OCI-LY3 (cell line): ENCODE measurements around the gene RBFOX1.

ENCODE experiments used
- H2AFZ ChIP-seq: fragments of 200-600, 300-600 bp; shearing (Covaris generic); 2 replicates; pipeline ENCODE4 v1.6.0; 2014; ENCODE audit warnings: antibody characterized with exemption, low read depth, low read length
- H3K27ac ChIP-seq: fragments of 200-600, 300-600 bp; sonication (generic); 2 replicates; pipeline ENCODE4 v1.5.1; 2014; ENCODE audit warnings: mild to moderate bottlenecking, low read length, moderate library complexity, mixed read lengths
- H3K27me3 ChIP-seq: fragments of 200-600, 300-600 bp; sonication (generic); 2 replicates; pipeline ENCODE4 v1.6.1; 2014; ENCODE audit warnings: low read depth, low read length, mixed read lengths
- H3K36me3 ChIP-seq: fragments of 200-600, 300-600 bp; sonication (generic); replicated peaks from 2 replicates; pipeline ENCODE3; 2014; ENCODE audit warnings: low read depth, low read length, mixed read lengths
- H3K4me1 ChIP-seq: fragments of 300-600, 200-600 bp; sonication (generic); 2 replicates; pipeline ENCODE4 v1.6.1; 2014; ENCODE audit warnings: low read length, mixed read lengths
- H3K4me2 ChIP-seq: fragments of 200-600, 300-600 bp; sonication (generic); 2 replicates; pipeline ENCODE4 v1.6.1; 2014; ENCODE audit warnings: low read length, mixed read lengths
- H3K4me3 ChIP-seq: fragments of 300-600, 200-600 bp; sonication (generic); 2 replicates; pipeline ENCODE4 v1.5.1; 2014; ENCODE audit warnings: antibody characterized with exemption, mild to moderate bottlenecking, low read length, moderate library complexity
- H3K79me2 ChIP-seq: fragments of 300-600, 200-600 bp; shearing (Covaris generic); 2 replicates; pipeline ENCODE4 v1.6.1; 2014; ENCODE audit warnings: mild to moderate bottlenecking, low read length, mixed read lengths
- H3K9ac ChIP-seq: fragments of 300-600, 200-600 bp; shearing (Covaris generic); 2 replicates; pipeline ENCODE4 v1.6.0; 2014; ENCODE audit warnings: mild to moderate bottlenecking, low read length, moderate library complexity
- H3K9me3 ChIP-seq: fragments of 200-600, 300-600 bp; shearing (Covaris generic); 2 replicates; pipeline ENCODE4 v1.6.1; 2014; ENCODE audit warnings: low read length, mixed read lengths; ENCODE audit not compliant: insufficient read depth
- H4K20me1 ChIP-seq: fragments of 200-600, 300-600 bp; sonication (generic); 2 replicates; pipeline ENCODE4 v1.6.1; 2016; ENCODE audit warnings: low read length, mixed read lengths; ENCODE audit not compliant: insufficient read depth
- EZH2phosphoT487 ChIP-seq: fragments of 200-600 bp; shearing (Covaris generic); IDR thresholded peaks from 2 replicates; pipeline ENCODE4 v1.6.1; 2018; ENCODE audit warnings: antibody characterized with exemption, mixed run types, low read depth
- TF ChIP-seq, protein P1 (sequence below): fragments of 200-600, 300-600 bp; sonication (generic); IDR thresholded peaks from 2 replicates; pipeline ENCODE4 v1.5.1; 2014; ENCODE audit warnings: antibody characterized with exemption, low read length, low read depth

RBFOX1 gene

DNA sequence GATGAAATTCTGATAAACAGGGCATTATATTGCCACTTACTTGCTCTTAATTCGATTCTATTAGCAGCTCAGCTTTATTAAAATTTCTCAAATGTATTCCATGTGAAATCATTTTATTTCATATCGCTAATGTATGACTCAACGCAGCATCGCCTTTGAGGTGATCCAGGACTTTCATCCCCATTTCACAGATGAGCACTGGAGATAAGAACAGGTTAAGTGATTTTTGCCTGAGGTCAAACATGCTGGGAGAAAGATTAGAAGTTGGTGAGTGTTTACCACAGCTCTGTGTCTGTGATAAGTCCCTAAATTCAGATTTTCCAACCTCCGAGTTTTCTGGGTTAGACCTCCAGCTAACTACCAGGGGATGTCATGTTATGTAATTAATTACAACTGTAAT, 43.6 kb downstream of the RBFOX1 start:
- H3K4me2 ChIP-seq: no peak overlapping the region
- no peak overlapping the region for H3K4me3 ChIP-seq
- no peaks in the 10 kb centered on the region for H3K9me3 ChIP-seq
- H3K4me1 ChIP-seq: no peaks in the 10 kb centered on the region
- H3K36me3 ChIP-seq: no peaks in the 10 kb centered on the region
- no peak overlapping the region for H3K27ac ChIP-seq
- no peaks in the 10 kb centered on the region for H4K20me1 ChIP-seq
- no peak overlapping the region for H3K9ac ChIP-seq
- TF ChIP-seq EZH2phosphoT487: no peak
- no peak overlapping the region for H2AFZ ChIP-seq
- no peaks in the 10 kb centered on the region for H3K79me2 ChIP-seq
- no peaks in the 10 kb centered on the region for H3K27me3 ChIP-seq

DNA sequence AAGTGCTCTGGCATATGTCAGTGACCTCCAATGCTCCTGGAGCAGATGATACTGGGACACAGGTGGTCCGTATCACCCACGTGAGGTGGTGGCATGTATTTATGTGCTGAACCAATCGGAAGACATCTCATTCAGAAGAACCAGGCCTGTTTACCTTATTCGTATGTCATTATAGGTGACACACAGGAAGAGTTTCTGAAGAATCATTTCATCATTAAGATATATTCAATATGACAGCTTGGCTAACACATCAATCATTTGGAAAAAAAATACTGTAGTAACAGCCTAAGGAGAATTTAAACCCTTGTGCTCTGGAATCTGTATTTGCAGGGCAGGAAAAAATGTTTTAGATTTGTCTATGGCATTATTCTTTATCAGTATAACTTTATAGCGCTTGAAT, 44.6 kb downstream of the RBFOX1 start:
- Histone ChIP-seq H3K9ac (no peak overlapping the region), H3K4me1 (no peaks in the 10 kb centered on the region), H3K27ac (no peak overlapping the region), H3K36me3 (no peaks in the 10 kb centered on the region), H2AFZ (no peak overlapping the region), H3K4me3 (no peak overlapping the region), H4K20me1 (no peaks in the 10 kb centered on the region), H3K4me2 (no peak overlapping the region), H3K27me3 (no peaks in the 10 kb centered on the region), H3K9me3 (no peaks in the 10 kb centered on the region), H3K79me2 (no peaks in the 10 kb centered on the region)
- TF ChIP-seq, protein P1, sequence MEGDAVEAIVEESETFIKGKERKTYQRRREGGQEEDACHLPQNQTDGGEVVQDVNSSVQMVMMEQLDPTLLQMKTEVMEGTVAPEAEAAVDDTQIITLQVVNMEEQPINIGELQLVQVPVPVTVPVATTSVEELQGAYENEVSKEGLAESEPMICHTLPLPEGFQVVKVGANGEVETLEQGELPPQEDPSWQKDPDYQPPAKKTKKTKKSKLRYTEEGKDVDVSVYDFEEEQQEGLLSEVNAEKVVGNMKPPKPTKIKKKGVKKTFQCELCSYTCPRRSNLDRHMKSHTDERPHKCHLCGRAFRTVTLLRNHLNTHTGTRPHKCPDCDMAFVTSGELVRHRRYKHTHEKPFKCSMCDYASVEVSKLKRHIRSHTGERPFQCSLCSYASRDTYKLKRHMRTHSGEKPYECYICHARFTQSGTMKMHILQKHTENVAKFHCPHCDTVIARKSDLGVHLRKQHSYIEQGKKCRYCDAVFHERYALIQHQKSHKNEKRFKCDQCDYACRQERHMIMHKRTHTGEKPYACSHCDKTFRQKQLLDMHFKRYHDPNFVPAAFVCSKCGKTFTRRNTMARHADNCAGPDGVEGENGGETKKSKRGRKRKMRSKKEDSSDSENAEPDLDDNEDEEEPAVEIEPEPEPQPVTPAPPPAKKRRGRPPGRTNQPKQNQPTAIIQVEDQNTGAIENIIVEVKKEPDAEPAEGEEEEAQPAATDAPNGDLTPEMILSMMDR: no peak
- TF ChIP-seq EZH2phosphoT487: no peak

DNA sequence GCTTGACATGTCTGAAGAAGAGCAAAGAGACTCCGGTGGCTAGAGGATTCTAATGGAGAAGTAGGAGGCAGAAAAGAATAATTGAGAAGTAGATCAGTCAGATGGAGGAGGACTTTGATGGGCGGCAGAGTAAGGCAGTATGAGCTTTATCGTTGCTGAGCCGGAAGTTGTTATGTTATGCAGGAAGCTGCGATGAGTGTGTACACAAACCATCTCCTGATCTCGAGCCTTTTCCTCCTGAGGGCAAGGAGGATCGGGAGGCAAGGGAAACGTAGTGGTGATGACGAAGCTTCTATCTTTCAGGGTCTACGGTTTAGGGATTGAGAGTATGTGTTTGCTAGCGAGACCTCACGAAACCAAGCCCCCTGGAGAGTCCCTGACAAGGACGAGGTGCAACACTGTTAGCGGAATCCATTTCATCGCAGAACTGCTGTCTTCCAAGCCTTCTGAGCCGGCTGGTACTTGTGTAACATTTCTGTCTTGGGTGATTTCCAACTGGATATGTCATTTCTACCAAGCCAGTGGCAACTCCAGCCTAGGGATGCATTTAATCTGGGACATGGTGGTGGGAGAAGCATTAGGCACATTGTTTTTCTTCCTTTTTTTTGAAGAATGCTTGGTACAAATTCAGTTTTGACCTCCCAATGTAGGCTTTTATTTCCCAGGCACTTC, 45.5 kb downstream of the RBFOX1 start:
- Histone ChIP-seq H3K4me1 (no peaks in the 10 kb centered on the region), H3K27ac (no peak overlapping the region), H3K27me3 (no peaks in the 10 kb centered on the region), H3K4me2 (no peak overlapping the region), H2AFZ (no peak overlapping the region), H4K20me1 (no peaks in the 10 kb centered on the region), H3K79me2 (no peaks in the 10 kb centered on the region), H3K4me3 (no peak overlapping the region), H3K36me3 (no peaks in the 10 kb centered on the region), H3K9ac (no peak overlapping the region), H3K9me3 (no peaks in the 10 kb centered on the region)
- TF ChIP-seq EZH2phosphoT487: no peak
- TF ChIP-seq, protein P1: no peak

DNA sequence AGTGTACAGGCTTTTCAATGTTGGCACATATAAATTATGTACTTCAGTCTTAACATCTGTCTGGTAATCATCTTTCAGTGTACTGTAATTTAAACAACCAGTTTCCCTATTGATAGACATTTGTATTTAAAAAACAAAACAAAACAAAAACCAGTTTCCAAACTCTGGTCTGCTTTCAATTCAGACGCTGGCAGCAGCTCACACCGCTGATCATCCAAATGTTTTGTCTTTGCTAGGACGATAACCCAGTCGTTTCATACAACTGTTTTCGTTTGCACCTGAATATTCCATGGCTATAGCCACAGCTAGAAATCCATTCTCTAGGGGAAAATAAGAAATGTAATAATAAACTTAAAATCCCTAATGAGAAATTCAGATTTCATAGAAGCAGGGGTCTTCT, 47.8 kb downstream of the RBFOX1 start:
- no peak for TF ChIP-seq EZH2phosphoT487
- TF ChIP-seq, protein P1: no peak
- no peak overlapping the region for H3K9ac ChIP-seq
- H3K4me2 ChIP-seq: no peak overlapping the region
- H3K79me2 ChIP-seq: no peaks in the 10 kb centered on the region
- no peaks in the 10 kb centered on the region for H4K20me1 ChIP-seq
- no peaks in the 10 kb centered on the region for H3K36me3 ChIP-seq
- H3K27ac ChIP-seq: no peak overlapping the region
- no peaks in the 10 kb centered on the region for H3K4me1 ChIP-seq
- H2AFZ ChIP-seq: no peak overlapping the region
- H3K27me3 ChIP-seq: no peaks in the 10 kb centered on the region
- no peaks in the 10 kb centered on the region for H3K9me3 ChIP-seq
- no peak overlapping the region for H3K4me3 ChIP-seq
